Spleen (tissue), 11 donors: Measurements from ENCODE around the gene ATP5F1A. TPM values are rescaled to one million over a fixed set of nuclear protein-coding genes. Genes with fewer than 3 reads are reported as not detected.
A peak's percentile ranks its signal among the peaks of the same experiment; 100 is the strongest.

Source experiments
- DNase-seq: peaks from one replicate; pipeline ENCODE4 v3.0.0-alpha.2; 2020
- H3K27ac ChIP-seq, 8 donors: fragments of 200-600 bp; sonication (generic) in 7 of 8; 1 replicate in 4 of 8; 2 replicates in 4 of 8; pipeline versions ENCODE4 v1.5.0 to v1.8.0; 2016 to 2021; ENCODE audit warnings: inconsistent platforms in 4 of 8, mild to moderate bottlenecking in 4 of 8, moderate library complexity in 1 of 8
- H3K27me3 ChIP-seq, 7 donors: fragments of 200-600 bp; sonication (generic) in 6 of 7; replicated peaks in 1 of 7; 1 replicate in 4 of 7; 2 replicates in 3 of 7; pipeline versions ENCODE4 v1.5.0 to v1.8.0; 2016 to 2021; ENCODE audit warnings: inconsistent platforms in 3 of 7, mild to moderate bottlenecking in 1 of 7
- H3K36me3 ChIP-seq, 6 donors: fragments of 200-600 bp; sonication (generic) in 5 of 6; 1 replicate in 4 of 6; 2 replicates in 2 of 6; pipeline versions ENCODE4 v1.5.0 to v1.8.0; 2016 to 2021; ENCODE audit warnings: inconsistent platforms in 2 of 6
- H3K4me1 ChIP-seq, 6 donors: fragments of 200-600 bp; sonication (generic) in 5 of 6; 1 replicate in 3 of 6; 2 replicates in 3 of 6; pipeline versions ENCODE4 v1.5.0 to v1.8.0; 2016 to 2021; ENCODE audit warnings: inconsistent platforms in 3 of 6
- H3K4me3 ChIP-seq, 8 donors: fragments of 200-600 bp; sonication (generic) in 7 of 8; 1 replicate in 4 of 8; 2 replicates in 4 of 8; pipeline versions ENCODE4 v1.5.0 to v1.8.0; 2016 to 2021; ENCODE audit warnings: inconsistent platforms in 4 of 8, mild to moderate bottlenecking in 4 of 8, moderate library complexity in 2 of 8
- H3K9me3 ChIP-seq, 8 donors: fragments of 200-600 bp; sonication (generic) in 7 of 8; 1 replicate in 4 of 8; 2 replicates in 4 of 8; pipeline versions ENCODE4 v1.5.0 to v1.8.0; 2016 to 2021; ENCODE audit warnings: inconsistent platforms in 4 of 8
- CTCF ChIP-seq, 11 experiments: fragments of 200-600 bp in 7 of 11; fragments of 450-650 bp in 4 of 11; sonication (generic) in 4 of 11; IDR thresholded peaks in 8 of 11; conservative IDR thresholded peaks in 3 of 11; 1 replicate in 7 of 11; 2 replicates in 4 of 11; pipeline versions ENCODE4 v1.4.0 to v1.8.0; 2016 to 2021; ENCODE audit warnings: antibody characterized with exemption in 11 of 11, inconsistent platforms in 4 of 11, mild to moderate bottlenecking in 1 of 11
- POLR2A ChIP-seq, 3 donors: fragments of 450-650 bp; IDR thresholded peaks; one replicate each; pipeline ENCODE4 v1.5.1; 2017; ENCODE audit warnings: antibody characterized with exemption in 3 of 3, mild to moderate bottlenecking in 1 of 3
- POLR2AphosphoS5 ChIP-seq, 3 donors: sonication (generic); formaldehyde crosslinking; IDR thresholded peaks; one replicate each; pipeline ENCODE4 v1.5.1; 2017; ENCODE audit warnings: antibody characterized with exemption in 3 of 3
- WGBS, 5 donors: extraction: QIAGEN DNeasy Blood & Tissue Kit in 3 of 5; methylation state at CpG; one replicate each; pipeline versions ENCODE4 v1.1.5 to v1.1.7; 2013 to 2018; 5-methylcytosine and 5-hydroxymethylcytosine counted together
- intact Hi-C: fragments of 100-400 bp; cut with DNase I; formaldehyde crosslinking; loops from one replicate; pipeline ENCODE4 v1.15.0; 2023; ENCODE audit warnings: low total_unique reads
- polyA plus RNA-seq, 3 donors: library from polyadenylated mRNA; stranded (reverse); fragments of 200-250 nt; gene quantifications; one replicate each; pipeline ENCODE4 v1.2.1, GENCODE V29; 2013
- total RNA-seq, 7 donors: library from RNA; depleted of rRNA in 3 of 7; stranded (reverse); fragments of >200 nt in 3 of 7; fragmentation: NEBNext Ultra II Directional in 4 of 7; extraction: Animal tissue kit (Norgen Biotek cat#: 25700) in 4 of 7; gene quantifications; one replicate each; pipeline versions ENCODE4 v1.1.0 to v1.2.1, GENCODE V29; 2016 to 2021
- donor health status: healthy with polysubstance abuse.
- donor health status: DM: no; HTN: no; CAD: no; lungs with moderate emphysema.
- donor health status: DM: no; HTN: no; CAD: no.
- donor health status: Bipolar disorder and iron deficiency.
- donor health status: healthy.
- donor health status: DM: no; HTN: no; CAD: no.
- donor health status: DM: yes; HTN: yes; CAD: no.

ATP5F1A gene
- total and polyA plus RNA-seq, 10 donors, result 188 to 364 (median 269) TPM

DNA sequence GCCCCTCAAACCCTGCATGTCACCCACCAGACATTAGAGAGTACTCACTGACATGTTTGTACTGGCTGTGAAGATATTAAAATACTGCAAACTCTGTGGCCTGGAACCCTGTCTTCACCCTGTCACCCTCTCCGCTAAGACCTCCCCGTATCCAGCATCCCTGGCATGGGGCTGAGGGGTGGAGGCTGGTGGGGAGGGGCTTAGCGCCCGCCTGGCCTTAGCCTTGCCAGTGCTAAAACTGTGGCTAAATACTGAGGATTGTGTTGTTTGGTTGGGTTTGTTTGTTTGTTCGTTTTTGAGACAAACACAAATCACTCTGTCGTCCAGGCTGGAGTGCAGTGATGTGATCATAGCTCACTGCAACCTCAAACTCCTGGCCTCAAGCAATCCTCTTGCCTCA, 27.9 kb downstream of the ATP5F1A start:
- TF ChIP-seq CTCF (IDR thresholded peaks at IDR 0.05 in 8 of 11, conservative IDR thresholded peaks at IDR 0.05 in 3 of 11) (no peak), POLR2AphosphoS5 (IDR thresholded peaks at IDR 0.05) (peak in 1 of 3 donors; percentile 60)
- WGBS, 5 donors, result 56 to 70% (median 64%) methylated on average over 6 of the region's 6 CpGs
- intact Hi-C loops, result loop anchor here (10.0 kb wide), 2 partner anchors 95 to 405 kb away; no protein-coding TSS in a partner anchor
- H3K4me1 ChIP-seq, result peaks cover 12 to 87% (median 56%) of the 10 kb centered on the region in 6 donors
- peaks cover 0 to 20% (median 0%) of the 10 kb centered on the region in 6 donors for H3K36me3 ChIP-seq
- peak overlapping the region in 7 of 8 donors; percentile 22 to 92 (median 75) for H3K4me3 ChIP-seq
- DNase-seq, result no peak
- peaks cover 0 to 20% (median 0%) of the 10 kb centered on the region in 7 donors for H3K27me3 ChIP-seq
- no peaks in the 10 kb centered on the region for H3K9me3 ChIP-seq
- peak overlapping the region; percentile 80 to 97 (median 92) for H3K27ac ChIP-seq

DNA sequence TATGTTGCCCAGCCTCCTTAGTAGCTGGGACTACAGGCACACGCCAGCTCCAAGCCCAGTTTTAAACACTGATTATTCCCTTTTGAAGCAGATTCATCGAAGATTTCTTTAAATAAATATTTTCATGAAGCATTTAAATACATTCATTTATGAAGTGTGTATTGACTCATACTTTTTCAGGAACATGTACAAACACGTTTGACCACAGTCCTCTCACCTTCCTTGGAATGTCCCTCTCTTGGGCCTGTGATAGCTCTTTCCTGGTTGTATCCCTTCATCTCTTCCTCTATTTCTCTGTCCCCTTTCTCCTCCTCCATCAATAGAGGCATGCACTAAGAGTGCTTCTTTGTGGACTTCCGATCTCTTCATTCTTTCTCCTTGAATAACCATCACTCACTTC, 28.6 kb downstream of the ATP5F1A start:
- WGBS, 5 donors, result 61 to 68% (median 62%) methylated on average over 4 of the region's 4 CpGs
- H3K4me1 ChIP-seq, result peaks cover 12 to 94% (median 56%) of the 10 kb centered on the region in 6 donors
- intact Hi-C loops, result no loop called here
- DNase-seq, result no peak
- no peaks in the 10 kb centered on the region for H3K9me3 ChIP-seq
- peaks cover 0 to 23% (median 0%) of the 10 kb centered on the region in 6 donors for H3K36me3 ChIP-seq
- H3K27ac ChIP-seq, result peak overlapping the region; percentile 31 to 97 (median 92)
- H3K27me3 ChIP-seq, result peaks cover 0 to 20% (median 0%) of the 10 kb centered on the region in 7 donors
- peak overlapping the region in 5 of 8 donors; percentile 73 to 92 (median 78) for H3K4me3 ChIP-seq
- TF ChIP-seq POLR2A (IDR thresholded peaks at IDR 0.05), result no peak
- no peak for TF ChIP-seq POLR2AphosphoS5 (IDR thresholded peaks at IDR 0.05)
- no peak for TF ChIP-seq CTCF (IDR thresholded peaks at IDR 0.05 in 8 of 11, conservative IDR thresholded peaks at IDR 0.05 in 3 of 11)

DNA sequence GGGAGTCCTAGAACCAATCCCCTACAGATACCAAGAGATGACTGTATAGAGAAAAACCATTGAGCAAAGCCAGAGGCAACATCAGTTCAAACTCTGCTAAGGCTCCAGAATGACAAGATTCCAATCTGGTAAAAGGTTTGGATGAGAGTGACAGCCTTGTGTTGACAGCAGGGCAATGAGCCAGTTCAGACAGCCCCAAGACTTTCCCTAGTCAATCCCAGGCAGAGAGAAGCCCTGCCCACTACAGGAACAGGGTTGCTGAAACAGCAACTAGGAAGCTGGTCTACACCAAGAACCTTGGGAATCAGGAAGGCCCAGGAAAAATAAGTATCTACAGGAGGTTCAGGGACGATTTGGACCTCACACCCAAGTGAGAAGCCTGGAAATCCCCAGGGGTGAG, 29.3 kb downstream of the ATP5F1A start:
- no peak for DNase-seq
- Histone ChIP-seq H3K4me3 (peak overlapping the region in 2 of 8 donors; percentile 84 to 92), H3K4me1 (peaks cover 12 to 98% (median 54%) of the 10 kb centered on the region in 6 donors), H3K9me3 (no peaks in the 10 kb centered on the region), H3K36me3 (peaks cover 0 to 23% (median 0%) of the 10 kb centered on the region in 6 donors), H3K27me3 (peaks cover 0 to 20% (median 0%) of the 10 kb centered on the region in 7 donors), H3K27ac (peak overlapping the region; percentile 31 to 97 (median 92))
- 24 to 48% (median 41%) methylated on average over 1 of the region's 1 CpG for WGBS, 5 donors
- TF ChIP-seq POLR2AphosphoS5 (IDR thresholded peaks at IDR 0.05) (peak in 1 of 3 donors; percentile 76), POLR2A (IDR thresholded peaks at IDR 0.05) (no peak)
- intact Hi-C loops, result no loop called here

DNA sequence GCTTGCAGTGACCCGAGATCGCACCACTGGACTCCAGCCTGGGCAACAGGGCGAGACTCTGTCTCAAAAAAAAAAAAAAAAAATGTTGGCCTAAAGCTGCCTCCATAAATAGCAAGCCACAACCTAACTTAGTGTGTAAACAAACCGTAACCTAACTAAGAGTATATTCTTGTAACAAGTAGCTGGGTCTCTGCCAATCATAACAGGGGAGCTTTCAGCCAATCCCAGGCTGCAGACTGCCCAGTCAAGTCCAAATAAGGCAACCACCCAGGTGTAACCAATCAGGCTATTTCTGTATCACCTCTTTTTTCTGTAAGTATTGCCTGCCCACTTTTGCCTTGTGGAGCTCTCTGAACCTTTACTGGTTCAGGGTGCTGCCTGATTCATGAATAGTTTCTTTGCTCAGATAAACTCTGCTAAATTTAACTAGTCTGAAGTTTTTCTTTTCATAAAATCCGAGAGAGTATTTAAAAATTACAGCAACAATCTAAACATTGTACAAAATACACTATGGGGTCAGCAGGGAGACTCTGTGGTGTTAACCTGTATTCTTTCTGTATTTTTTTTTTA, 30.6 kb downstream of the ATP5F1A start:
- no peak overlapping the region for H3K4me3 ChIP-seq
- no peak for DNase-seq
- TF ChIP-seq CTCF (IDR thresholded peaks at IDR 0.05 in 8 of 11, conservative IDR thresholded peaks at IDR 0.05 in 3 of 11) (no peak), POLR2A (IDR thresholded peaks at IDR 0.05) (no peak), POLR2AphosphoS5 (IDR thresholded peaks at IDR 0.05) (no peak)
- 78 to 87% (median 79%) methylated on average over 5 of the region's 5 CpGs for WGBS, 5 donors
- intact Hi-C loops, result no loop called here
- peaks cover 10 to 97% (median 48%) of the 10 kb centered on the region in 6 donors for H3K4me1 ChIP-seq
- H3K27me3 ChIP-seq, result peaks cover 0 to 16% (median 0%) of the 10 kb centered on the region in 7 donors
- peaks cover 0 to 23% (median 0%) of the 10 kb centered on the region in 6 donors for H3K36me3 ChIP-seq
- peak overlapping the region in 7 of 8 donors; percentile 89 to 97 (median 93) for H3K27ac ChIP-seq
- no peaks in the 10 kb centered on the region for H3K9me3 ChIP-seq
